ENCODE results near the gene FAM13A.

DNA sequence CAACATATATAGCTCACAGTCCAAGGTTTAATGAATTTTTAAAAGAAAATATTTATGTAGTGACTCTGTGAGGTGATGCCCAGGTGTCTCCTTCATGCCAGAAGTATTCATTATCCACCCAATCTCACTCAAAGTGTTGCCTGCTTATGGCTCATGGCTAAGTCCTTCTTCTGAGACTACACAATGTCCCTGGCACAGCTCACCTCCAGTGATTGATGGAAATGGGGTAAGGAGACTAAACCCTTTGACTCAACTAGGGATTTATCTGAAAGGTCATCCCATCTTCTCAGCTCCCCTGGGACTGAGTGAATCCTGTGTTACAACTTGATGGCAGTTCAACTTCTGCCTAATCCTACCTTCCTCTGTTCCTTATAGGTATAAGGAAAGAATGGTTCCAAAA lies 74.2 kb downstream of the FAM13A start:
- TF ChIP-seq, protein P1, sequence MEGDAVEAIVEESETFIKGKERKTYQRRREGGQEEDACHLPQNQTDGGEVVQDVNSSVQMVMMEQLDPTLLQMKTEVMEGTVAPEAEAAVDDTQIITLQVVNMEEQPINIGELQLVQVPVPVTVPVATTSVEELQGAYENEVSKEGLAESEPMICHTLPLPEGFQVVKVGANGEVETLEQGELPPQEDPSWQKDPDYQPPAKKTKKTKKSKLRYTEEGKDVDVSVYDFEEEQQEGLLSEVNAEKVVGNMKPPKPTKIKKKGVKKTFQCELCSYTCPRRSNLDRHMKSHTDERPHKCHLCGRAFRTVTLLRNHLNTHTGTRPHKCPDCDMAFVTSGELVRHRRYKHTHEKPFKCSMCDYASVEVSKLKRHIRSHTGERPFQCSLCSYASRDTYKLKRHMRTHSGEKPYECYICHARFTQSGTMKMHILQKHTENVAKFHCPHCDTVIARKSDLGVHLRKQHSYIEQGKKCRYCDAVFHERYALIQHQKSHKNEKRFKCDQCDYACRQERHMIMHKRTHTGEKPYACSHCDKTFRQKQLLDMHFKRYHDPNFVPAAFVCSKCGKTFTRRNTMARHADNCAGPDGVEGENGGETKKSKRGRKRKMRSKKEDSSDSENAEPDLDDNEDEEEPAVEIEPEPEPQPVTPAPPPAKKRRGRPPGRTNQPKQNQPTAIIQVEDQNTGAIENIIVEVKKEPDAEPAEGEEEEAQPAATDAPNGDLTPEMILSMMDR (IDR thresholded peaks at IDR 0.05) = no peak
- TF ChIP-seq POLR2A (IDR thresholded peaks at IDR 0.05) = no peak
